Hematopoietic multipotent progenitor cell treated with erythropoietin and hydrocortisone succinate and interleukin-3 and kit ligand, for 17 days (in vitro differentiated cells): ENCODE results near the gene ADGRD2.
A peak's percentile ranks its signal among the peaks of the same experiment; 100 is the strongest.

Experiments
- DNase-seq: peaks from one replicate; pipeline ENCODE4 v3.0.0-alpha.2; 2015; ENCODE audit warnings: low spot score

Gene ADGRD2

GRCh38 chr9:124438091-124438490 is 12.2 kb upstream of the ADGRD2 start:
- DNase-seq, result no peak

DNA sequence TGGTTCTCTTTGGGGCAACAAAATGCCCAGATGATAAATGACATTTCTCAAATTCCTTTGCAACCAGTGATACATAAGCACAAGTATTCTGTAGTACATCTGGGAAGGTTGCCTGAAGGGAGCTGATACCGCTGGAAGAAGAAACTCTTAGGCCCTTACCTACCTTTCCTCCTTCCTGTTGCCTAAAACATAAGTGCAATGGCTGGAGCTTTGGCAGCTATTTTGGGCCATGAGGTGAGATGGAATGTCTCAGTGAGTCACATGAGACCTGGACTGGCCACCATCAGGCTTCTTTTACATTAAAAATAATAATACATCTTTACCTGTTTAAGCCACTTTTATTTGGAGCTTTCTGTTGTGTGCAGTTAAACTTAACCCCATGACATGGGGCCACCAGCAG is 11.2 kb upstream of the ADGRD2 start:
- no peak for DNase-seq

- no peak for DNase-seq
These were observed 10.5 kb upstream of the ADGRD2 start for GRCh38 chr9:124439686-124440243.

- DNase-seq, result no peak
These were observed 9.5 kb upstream of the ADGRD2 start for GRCh38 chr9:124440786-124441185.

DNA sequence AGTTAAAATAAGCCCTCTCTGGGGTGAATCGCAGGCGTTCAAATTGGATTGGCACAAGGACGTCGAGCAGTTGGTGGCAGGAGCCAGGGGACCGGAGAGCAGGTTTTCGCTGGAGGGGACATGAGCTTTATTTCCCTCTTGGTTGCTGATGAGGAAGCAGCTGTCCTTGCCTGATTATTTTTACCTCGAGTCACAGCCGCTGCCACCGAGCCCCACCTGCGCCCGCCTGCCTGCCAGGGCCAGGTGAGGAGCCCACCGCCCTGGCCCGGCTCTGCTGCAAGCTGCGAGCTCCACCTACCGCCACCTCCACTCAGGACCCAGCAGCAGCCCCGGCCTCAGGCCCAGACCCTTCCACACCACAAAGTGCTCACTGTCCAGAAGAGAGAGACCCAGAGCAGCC is 9.0 kb upstream of the ADGRD2 start:
- no peak for DNase-seq

GRCh38 chr9:124442379-124442778 is 7.9 kb upstream of the ADGRD2 start:
- DNase-seq, result no peak

DNA sequence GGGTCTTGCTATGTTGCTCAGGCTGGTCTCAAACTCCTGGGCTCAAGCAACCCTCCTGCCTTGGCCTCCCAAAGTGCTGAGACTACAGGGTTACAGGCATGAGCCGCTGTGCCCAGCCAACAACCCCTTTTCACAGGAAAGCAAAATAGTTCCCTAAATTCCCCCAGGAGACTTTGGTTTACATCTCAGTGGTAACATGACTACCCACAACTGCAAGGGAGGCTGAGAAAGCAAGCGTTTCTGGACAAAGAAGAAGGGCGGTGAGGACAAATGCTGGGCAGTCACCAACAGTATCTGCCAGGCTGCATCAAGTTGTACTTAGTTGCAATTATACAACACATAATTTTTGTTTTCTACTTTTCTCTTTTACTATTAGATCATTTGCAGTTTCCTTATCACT is 7.4 kb upstream of the ADGRD2 start:
- no peak for DNase-seq

- DNase-seq, result no peak
These were observed 6.6 kb upstream of the ADGRD2 start for GRCh38 chr9:124443625-124444024.

DNA sequence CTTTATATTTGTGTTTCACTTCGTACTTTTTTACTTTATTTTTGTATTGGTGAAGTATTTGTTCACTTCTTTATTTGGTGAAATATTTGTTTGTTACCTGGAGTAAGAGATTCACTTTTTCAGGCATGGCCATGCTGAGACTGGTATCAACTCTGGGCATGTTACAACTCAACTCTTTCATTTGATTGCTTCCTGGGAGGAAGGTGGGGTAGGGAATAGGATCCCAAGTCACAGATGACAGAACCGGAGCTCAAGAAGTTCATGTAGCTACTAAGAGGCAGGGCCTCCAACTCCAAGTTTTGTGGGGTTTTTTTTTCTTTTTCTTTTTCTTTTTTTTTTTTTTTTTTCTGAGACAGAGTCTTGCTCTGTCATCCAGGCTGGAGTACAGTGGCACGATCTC is 6.1 kb upstream of the ADGRD2 start:
- DNase-seq, result no peak

GRCh38 chr9:124447297-124447661 is 3.0 kb upstream of the ADGRD2 start:
- no peak for DNase-seq

- no peak for DNase-seq
These were observed 2.2 kb upstream of the ADGRD2 start for GRCh38 chr9:124448019-124448418.

DNA sequence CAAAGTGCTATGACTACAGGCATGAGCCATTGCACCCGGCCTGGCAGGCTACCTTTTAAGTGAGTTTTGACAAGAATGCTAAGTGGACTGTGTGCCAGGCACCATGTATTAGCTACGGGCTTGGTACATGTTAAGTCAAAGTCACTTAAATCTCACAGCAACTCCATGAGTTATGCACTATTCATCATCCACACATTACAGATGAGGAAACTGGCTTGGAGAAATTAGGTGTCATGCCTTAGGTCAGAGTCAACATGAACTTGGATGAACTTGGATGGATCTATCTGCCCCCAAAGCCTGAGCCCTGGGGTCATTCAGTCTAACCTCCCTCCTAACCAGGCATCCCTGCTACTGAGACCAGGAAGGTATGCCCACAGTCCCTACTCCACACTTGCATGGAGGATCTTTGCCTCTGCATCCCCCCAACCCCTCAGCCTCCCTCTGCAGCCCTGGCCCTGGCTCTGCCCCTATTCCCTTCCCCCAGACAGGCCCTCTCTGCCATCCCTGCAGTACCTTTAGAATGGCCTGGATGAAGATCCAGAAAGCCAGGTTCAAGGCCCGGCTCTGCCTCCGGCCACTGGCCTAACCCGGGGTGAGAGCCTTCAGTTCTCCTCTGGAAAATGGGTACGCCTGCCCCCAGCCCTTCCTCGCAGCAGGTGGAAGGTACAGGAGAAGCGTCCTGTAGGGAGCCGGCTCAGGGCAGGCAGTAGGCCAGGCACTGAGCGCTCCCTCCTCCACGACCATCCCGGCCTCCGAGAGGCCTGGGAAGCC is 685 bp upstream of the ADGRD2 start:
- DNase-seq, result no peak

- no peak for DNase-seq
These were observed 845 bp downstream of the ADGRD2 start for GRCh38 chr9:124450931-124451661.

GRCh38 chr9:124452326-124452725 is 2.1 kb downstream of the ADGRD2 start:
- no peak for DNase-seq

DNA sequence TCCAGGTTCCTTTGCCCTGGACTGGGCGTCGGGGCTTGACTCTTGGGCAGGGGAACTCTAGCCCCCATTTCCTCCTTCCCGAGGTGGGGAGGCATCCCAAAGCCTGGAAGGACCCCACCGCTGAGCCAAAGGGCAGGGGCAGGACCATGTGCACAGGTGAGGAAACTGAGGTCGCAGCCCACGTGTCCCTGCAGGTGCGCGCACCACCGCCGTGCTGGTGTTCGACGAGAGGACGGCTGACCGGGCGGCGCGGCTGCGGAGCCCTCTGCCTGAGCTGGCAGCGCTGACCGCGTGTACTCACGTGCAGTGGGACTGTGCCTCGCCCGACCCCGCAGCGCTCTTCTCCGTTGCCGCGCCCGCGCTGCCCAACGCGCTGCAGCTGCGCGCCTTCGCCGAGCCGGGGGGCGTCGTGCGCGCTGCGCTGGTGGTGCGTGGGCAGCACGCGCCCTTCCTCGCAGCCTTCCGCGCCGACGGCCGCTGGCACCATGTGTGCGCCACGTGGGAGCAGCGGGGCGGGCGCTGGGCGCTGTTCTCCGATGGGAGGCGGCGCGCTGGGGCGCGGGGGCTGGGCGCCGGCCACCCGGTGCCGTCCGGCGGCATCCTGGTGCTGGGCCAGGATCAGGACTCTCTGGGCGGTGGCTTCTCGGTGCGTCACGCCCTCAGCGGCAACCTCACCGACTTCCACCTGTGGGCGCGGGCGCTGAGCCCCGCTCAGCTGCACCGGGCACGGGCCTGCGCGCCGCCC is 2.8 kb downstream of the ADGRD2 start:
- no peak for DNase-seq

- peak; percentile 16 for DNase-seq
These were observed 3.4 kb downstream of the ADGRD2 start for GRCh38 chr9:124453586-124454191.

DNA sequence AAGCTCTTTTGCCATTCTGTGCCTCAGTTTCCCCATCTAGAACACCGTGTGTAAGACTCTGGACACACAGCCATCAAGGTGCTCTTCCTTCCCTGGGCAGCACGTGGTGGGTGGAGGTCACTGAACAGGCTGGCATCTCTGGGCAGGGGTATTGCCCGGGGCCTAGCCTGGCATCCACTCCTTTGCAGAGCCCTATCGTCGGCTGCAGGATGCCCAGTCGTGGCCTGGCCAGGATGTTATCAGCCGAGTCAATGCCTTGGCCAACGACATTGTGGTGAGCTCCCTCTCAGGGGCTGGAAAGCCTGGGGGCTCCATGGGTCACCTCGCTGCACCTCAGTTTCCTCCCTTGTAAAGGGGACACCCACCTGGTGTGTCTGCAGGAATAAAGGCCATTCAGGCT is 4.0 kb downstream of the ADGRD2 start:
- no peak for DNase-seq

DNA sequence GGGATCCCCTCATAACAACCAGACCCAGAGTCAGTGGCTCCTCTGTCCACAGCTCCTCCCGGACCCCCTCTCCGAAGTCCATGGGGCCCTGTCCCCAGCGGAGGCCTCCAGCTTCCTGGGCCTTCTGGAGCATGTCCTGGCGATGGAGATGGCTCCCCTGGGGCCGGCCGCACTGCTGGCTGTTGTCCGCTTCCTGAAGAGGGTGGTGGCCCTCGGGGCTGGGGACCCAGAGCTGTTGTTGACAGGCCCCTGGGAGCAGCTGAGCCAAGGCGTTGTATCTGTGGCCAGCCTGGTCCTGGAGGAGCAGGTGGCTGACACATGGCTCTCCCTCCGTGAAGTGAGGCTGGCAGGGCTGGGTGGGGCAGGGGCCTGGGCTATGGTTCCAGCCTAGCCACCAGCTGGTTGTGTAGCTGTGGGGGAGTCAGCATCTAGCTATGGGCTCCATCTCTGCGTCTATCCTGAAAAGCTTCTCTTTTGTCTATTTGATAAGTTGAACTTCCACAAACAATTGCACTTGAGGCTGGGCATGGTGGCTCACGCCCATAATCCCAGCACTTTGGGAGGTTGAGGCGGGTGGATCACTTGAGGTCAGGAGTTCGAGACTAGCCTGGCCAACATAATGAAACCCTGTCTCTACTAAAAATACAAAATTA is 4.7 kb downstream of the ADGRD2 start:
- no peak for DNase-seq

DNA sequence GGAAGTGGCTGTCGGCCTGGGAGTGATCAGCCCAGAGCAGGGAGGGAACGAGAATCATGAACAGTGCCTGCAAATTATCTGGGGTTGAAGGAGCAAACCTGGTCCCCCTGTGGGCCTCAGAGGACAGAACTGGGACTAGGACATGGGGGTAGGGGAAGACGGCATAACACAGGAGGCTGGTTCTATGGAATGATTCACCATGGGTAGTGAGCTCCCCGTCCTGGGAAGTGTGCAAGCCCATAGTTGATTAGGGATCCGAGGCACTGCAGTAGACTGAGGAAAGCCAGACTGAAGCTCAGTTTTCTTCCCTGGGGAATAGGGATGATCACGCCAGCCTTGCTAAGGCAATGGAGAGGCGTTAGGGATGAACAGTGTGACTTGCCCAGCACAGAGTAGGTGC is 5.6 kb downstream of the ADGRD2 start:
- no peak for DNase-seq

GRCh38 chr9:124456341-124457078 is 6.3 kb downstream of the ADGRD2 start:
- DNase-seq, result no peak
